WTC11 (cell line): Measurements from ENCODE around the gene NCK1. TPM values are rescaled to one million over a fixed set of nuclear protein-coding genes. Genes with fewer than 3 reads are reported as not detected.

Experiments
- ATAC-seq: fragments of 200-7000 bp; cut with Tn5 transposase; 2 replicates; pipeline ENCODE4 v1.10.0; 2021; ENCODE audit warnings: mild to moderate bottlenecking, moderate library complexity
- CTCF ChIA-PET: fragments of 300-600 bp; sonication (Branson Sonifier 250); formaldehyde crosslinking; loops from one replicate; lab custom pipeline; 2021; ENCODE audit warnings: antibody characterized with exemption; lab: Charles Lee
- POLR2A ChIA-PET: fragments of 350-600 bp; sonication (Branson Sonifier 250); formaldehyde crosslinking; loops from one replicate; lab custom pipeline; 2021; ENCODE audit warnings: antibody characterized with exemption; lab: Charles Lee
- DNase-seq: peaks from one replicate; pipeline ENCODE4 v3.0.0; 2021; ENCODE audit warnings: low spot score
- H3K27ac Mint-ChIP-seq: 2 replicates; pipeline ENCODE4 v1.8.0; 2021; ENCODE audit warnings: mixed read lengths
- H3K27me3 Mint-ChIP-seq: 2 replicates; pipeline ENCODE4 v1.8.0; 2021; ENCODE audit warnings: low read depth, mild to moderate bottlenecking, moderate library complexity, mixed read lengths
- H3K36me3 Mint-ChIP-seq: 2 replicates; pipeline ENCODE4 v1.8.0; 2021; ENCODE audit warnings: mixed read lengths
- H3K4me1 Mint-ChIP-seq: 2 replicates; pipeline ENCODE4 v1.8.0; 2022; ENCODE audit warnings: mixed read lengths
- H3K4me3 Mint-ChIP-seq: 2 replicates; pipeline ENCODE4 v1.8.0; 2021; ENCODE audit warnings: mild to moderate bottlenecking, moderate library complexity, mixed read lengths
- H3K9me3 Mint-ChIP-seq: 2 replicates; pipeline ENCODE4 v1.8.0; 2021; ENCODE audit warnings: mixed read lengths
- ARID4B ChIP-seq: sonication (generic); formaldehyde crosslinking; IDR thresholded peaks from 2 replicates; pipeline ENCODE4 v1.8.0; 2023; ENCODE audit warnings: missing genetic modification reagents, mild to moderate bottlenecking, borderline replicate concordance
- CREB1 ChIP-seq: sonication (generic); formaldehyde crosslinking; IDR thresholded peaks from 2 replicates; pipeline ENCODE4 v1.8.0; 2023; ENCODE audit warnings: mild to moderate bottlenecking, missing genetic modification reagents
- ELF4 ChIP-seq: sonication (generic); formaldehyde crosslinking; IDR thresholded peaks from 2 replicates; pipeline ENCODE4 v1.8.1; 2022; ENCODE audit warnings: low read depth, mild to moderate bottlenecking, moderate library complexity, missing genetic modification reagents
- ETV6 ChIP-seq: sonication (generic); formaldehyde crosslinking; IDR thresholded peaks from 2 replicates; pipeline ENCODE4 v1.8.1; 2022; ENCODE audit warnings: mild to moderate bottlenecking, missing genetic modification reagents
- HMGXB4 ChIP-seq: sonication (generic); formaldehyde crosslinking; IDR thresholded peaks from 2 replicates; pipeline ENCODE4 v1.8.1; 2023; ENCODE audit warnings: mild to moderate bottlenecking, moderate library complexity, missing genetic modification reagents
- MXD4 ChIP-seq: fragments of 250-450 bp; sonication (Bioruptor Pico); IDR thresholded peaks from 2 replicates; pipeline ENCODE4 v1.8.0; 2021; ENCODE audit warnings: mild to moderate bottlenecking, moderate library complexity, borderline replicate concordance
- NFE2L1 ChIP-seq: sonication (generic); formaldehyde crosslinking; IDR thresholded peaks from 2 replicates; pipeline ENCODE4 v1.8.1; 2023; ENCODE audit warnings: missing genetic modification reagents
- NFYB ChIP-seq: sonication (generic); formaldehyde crosslinking; conservative IDR thresholded peaks from 2 replicates; pipeline ENCODE4 v1.8.0; 2022; ENCODE audit warnings: low read depth, missing genetic modification reagents
- STAT6 ChIP-seq: sonication (generic); formaldehyde crosslinking; conservative IDR thresholded peaks from 2 replicates; pipeline ENCODE4 v1.8.1; 2023; ENCODE audit warnings: mild to moderate bottlenecking, low read depth, missing genetic modification reagents, moderate library complexity
- total RNA-seq: library from RNA; stranded (reverse); gene quantifications from 3 replicates; pipeline ENCODE4 v1.2.3, GENCODE V29; 2021
- TF ChIP-seq, protein P1 (sequence below): fragments of 250-450 bp; sonication (Bioruptor Pico); IDR thresholded peaks from 2 replicates; pipeline ENCODE4 v1.9.0; 2021; ENCODE audit warnings: mild to moderate bottlenecking
- TF ChIP-seq, protein P2 (sequence below): sonication (generic); formaldehyde crosslinking; IDR thresholded peaks from 2 replicates; pipeline ENCODE4 v1.8.1; 2022; ENCODE audit warnings: mild to moderate bottlenecking, missing genetic modification reagents, moderate library complexity, borderline replicate concordance
- TF ChIP-seq, protein P3 (sequence below): sonication (generic); formaldehyde crosslinking; IDR thresholded peaks from 2 replicates; pipeline ENCODE4 v1.8.0; 2022; ENCODE audit warnings: mild to moderate bottlenecking, missing genetic modification reagents
- TF ChIP-seq, protein P4 (sequence below): sonication (generic); formaldehyde crosslinking; IDR thresholded peaks from 2 replicates; pipeline ENCODE4 v1.8.0; 2022; ENCODE audit warnings: mild to moderate bottlenecking, missing genetic modification reagents

NCK1 gene
- total RNA-seq, 1 experiment from 2014 or later = 28.9 TPM

- TF ChIP-seq ELF4 (CRISPR knock-in tag) (no peak), MXD4 (CRISPR knock-in tag) (no peak), STAT6 (no peak), HMGXB4 (CRISPR knock-in tag) (no peak), ARID4B (CRISPR knock-in tag) (no peak), NFE2L1 (CRISPR knock-in tag) (no peak)
- TF ChIP-seq, protein P1, sequence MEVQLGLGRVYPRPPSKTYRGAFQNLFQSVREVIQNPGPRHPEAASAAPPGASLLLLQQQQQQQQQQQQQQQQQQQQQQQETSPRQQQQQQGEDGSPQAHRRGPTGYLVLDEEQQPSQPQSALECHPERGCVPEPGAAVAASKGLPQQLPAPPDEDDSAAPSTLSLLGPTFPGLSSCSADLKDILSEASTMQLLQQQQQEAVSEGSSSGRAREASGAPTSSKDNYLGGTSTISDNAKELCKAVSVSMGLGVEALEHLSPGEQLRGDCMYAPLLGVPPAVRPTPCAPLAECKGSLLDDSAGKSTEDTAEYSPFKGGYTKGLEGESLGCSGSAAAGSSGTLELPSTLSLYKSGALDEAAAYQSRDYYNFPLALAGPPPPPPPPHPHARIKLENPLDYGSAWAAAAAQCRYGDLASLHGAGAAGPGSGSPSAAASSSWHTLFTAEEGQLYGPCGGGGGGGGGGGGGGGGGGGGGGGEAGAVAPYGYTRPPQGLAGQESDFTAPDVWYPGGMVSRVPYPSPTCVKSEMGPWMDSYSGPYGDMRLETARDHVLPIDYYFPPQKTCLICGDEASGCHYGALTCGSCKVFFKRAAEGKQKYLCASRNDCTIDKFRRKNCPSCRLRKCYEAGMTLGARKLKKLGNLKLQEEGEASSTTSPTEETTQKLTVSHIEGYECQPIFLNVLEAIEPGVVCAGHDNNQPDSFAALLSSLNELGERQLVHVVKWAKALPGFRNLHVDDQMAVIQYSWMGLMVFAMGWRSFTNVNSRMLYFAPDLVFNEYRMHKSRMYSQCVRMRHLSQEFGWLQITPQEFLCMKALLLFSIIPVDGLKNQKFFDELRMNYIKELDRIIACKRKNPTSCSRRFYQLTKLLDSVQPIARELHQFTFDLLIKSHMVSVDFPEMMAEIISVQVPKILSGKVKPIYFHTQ (CRISPR knock-in tag) = no peak
- TF ChIP-seq, protein P2, sequence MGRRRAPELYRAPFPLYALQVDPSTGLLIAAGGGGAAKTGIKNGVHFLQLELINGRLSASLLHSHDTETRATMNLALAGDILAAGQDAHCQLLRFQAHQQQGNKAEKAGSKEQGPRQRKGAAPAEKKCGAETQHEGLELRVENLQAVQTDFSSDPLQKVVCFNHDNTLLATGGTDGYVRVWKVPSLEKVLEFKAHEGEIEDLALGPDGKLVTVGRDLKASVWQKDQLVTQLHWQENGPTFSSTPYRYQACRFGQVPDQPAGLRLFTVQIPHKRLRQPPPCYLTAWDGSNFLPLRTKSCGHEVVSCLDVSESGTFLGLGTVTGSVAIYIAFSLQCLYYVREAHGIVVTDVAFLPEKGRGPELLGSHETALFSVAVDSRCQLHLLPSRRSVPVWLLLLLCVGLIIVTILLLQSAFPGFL = no peak
These were observed 71.2 kb downstream of the NCK1 start (continued) for GRCh38 chr3:136932978-136933772.

DNA sequence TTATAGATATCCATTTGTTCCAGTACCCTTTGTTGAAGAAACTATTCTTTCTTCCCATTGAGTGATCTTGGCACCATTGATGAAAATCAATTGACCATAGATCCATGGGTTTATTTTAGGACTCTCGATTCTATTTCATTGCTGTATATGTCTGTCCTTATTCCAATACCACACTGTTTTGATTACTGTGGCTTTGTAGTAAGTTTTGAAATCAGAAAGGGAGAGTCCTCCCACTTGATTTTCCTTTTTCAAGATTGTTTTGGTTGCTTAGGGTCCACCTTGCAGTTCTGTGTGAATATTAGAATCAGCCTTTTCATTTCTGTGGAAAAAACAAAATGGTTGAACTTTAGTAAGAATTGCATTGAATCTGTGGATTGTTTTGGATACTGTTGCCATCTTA is 75.2 kb downstream of the NCK1 start:
- no peak overlapping the region for H3K4me3 Mint-ChIP-seq
- no peaks in the 10 kb centered on the region for H3K27me3 Mint-ChIP-seq
- CTCF ChIA-PET = no interaction called here
- peaks cover 19% of the 10 kb centered on the region for H3K36me3 Mint-ChIP-seq
- H3K27ac Mint-ChIP-seq = no peak overlapping the region
- H3K4me1 Mint-ChIP-seq = peaks cover 29% of the 10 kb centered on the region
- DNase-seq (no peak), ATAC-seq (no peak)
- POLR2A ChIA-PET = no interaction called here
- peaks cover 15% of the 10 kb centered on the region for H3K9me3 Mint-ChIP-seq
- TF ChIP-seq, protein P3, sequence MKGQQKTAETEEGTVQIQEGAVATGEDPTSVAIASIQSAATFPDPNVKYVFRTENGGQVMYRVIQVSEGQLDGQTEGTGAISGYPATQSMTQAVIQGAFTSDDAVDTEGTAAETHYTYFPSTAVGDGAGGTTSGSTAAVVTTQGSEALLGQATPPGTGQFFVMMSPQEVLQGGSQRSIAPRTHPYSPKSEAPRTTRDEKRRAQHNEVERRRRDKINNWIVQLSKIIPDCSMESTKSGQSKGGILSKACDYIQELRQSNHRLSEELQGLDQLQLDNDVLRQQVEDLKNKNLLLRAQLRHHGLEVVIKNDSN (CRISPR knock-in tag) = no peak
- TF ChIP-seq, protein P4, sequence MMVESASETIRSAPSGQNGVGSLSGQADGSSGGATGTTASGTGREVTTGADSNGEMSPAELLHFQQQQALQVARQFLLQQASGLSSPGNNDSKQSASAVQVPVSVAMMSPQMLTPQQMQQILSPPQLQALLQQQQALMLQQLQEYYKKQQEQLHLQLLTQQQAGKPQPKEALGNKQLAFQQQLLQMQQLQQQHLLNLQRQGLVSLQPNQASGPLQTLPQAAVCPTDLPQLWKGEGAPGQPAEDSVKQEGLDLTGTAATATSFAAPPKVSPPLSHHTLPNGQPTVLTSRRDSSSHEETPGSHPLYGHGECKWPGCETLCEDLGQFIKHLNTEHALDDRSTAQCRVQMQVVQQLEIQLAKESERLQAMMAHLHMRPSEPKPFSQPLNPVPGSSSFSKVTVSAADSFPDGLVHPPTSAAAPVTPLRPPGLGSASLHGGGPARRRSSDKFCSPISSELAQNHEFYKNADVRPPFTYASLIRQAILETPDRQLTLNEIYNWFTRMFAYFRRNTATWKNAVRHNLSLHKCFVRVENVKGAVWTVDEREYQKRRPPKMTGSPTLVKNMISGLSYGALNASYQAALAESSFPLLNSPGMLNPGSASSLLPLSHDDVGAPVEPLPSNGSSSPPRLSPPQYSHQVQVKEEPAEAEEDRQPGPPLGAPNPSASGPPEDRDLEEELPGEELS (CRISPR knock-in tag) = no peak
- no peak for TF ChIP-seq NFYB (CRISPR knock-in tag)
- no peak for TF ChIP-seq CREB1 (CRISPR knock-in tag)
- no peak for TF ChIP-seq ETV6
- TF ChIP-seq ARID4B (CRISPR knock-in tag) = no peak
- no peak for TF ChIP-seq NFE2L1 (CRISPR knock-in tag)
